GM21447 (cell line): Measurements from ENCODE around the gene ZNF2.
"Not testable (repeated sequence)": the region's sequence is repeated elsewhere in the genome, so short reads cannot be mapped to it uniquely, and the experiment has no call there.

ENCODE experiments used
- ATAC-seq: cut with Tn5 transposase; IDR thresholded peaks from one replicate; pipeline ENCODE4 v1.9.1; 2021; ENCODE audit not compliant: unreplicated experiment

ZNF2 gene

GRCh38 chr2:95165371-95166064, at the start of gene ZNF2:
Gene ZNF2, plus strand, starts transcription at chr2:95165809. Its CDS starts 10,418 bp downstream, at chr2:95176227.
- peak; percentile 91 for ATAC-seq

GRCh38 chr2:95121093-95121406, 44.6 kb upstream of the ZNF2 start:
- ATAC-seq: peak; percentile 18

- peak; percentile 93 for ATAC-seq
These were observed 44.0 kb upstream of the ZNF2 start, which contains the start of gene MRPS5 for GRCh38 chr2:95121407-95122196. Gene MRPS5, minus strand, starts transcription at chr2:95121808. Its CDS starts 17 bp downstream, at chr2:95121791.

- peak; percentile 5 for ATAC-seq
These were observed 43.4 kb upstream of the ZNF2 start for GRCh38 chr2:95122197-95122551.

- ATAC-seq: no peak
These were observed 26.9 kb upstream of the ZNF2 start for GRCh38 chr2:95138702-95139101.

- ATAC-seq: no peak
These were observed 21.8 kb upstream of the ZNF2 start for GRCh38 chr2:95143838-95144237.

- ATAC-seq: no peak
These were observed 16.1 kb upstream of the ZNF2 start for GRCh38 chr2:95149397-95149984.

- ATAC-seq: no peak
These were observed 7.2 kb upstream of the ZNF2 start for GRCh38 chr2:95158441-95158840.

GRCh38 chr2:95158891-95159619, 6.6 kb upstream of the ZNF2 start:
- ATAC-seq: peak; percentile 40

GRCh38 chr2:95159690-95160449, 5.7 kb upstream of the ZNF2 start, which contains the start of gene ZNF514:
Gene ZNF514, minus strand, starts transcription at chr2:95159848. Its CDS starts 6,595 bp downstream, at chr2:95153253.
- peak; percentile 82 for ATAC-seq

- peak; percentile 16 for ATAC-seq
These were observed 609 bp upstream of the ZNF2 start for GRCh38 chr2:95165030-95165370.

- peak; percentile 7 for ATAC-seq
These were observed 605 bp downstream of the ZNF2 start for GRCh38 chr2:95166065-95166763.

- ATAC-seq: no peak
These were observed 6.3 kb downstream of the ZNF2 start for GRCh38 chr2:95171902-95172301.

- ATAC-seq: no peak
These were observed 8.5 kb downstream of the ZNF2 start for GRCh38 chr2:95174031-95174542.

- no peak for ATAC-seq
These were observed 13.8 kb downstream of the ZNF2 start for GRCh38 chr2:95179451-95179850.

- ATAC-seq: no peak
These were observed 16.2 kb downstream of the ZNF2 start for GRCh38 chr2:95181774-95182173.

GRCh38 chr2:95185197-95185596, 19.6 kb downstream of the ZNF2 start:
- ATAC-seq: no peak

GRCh38 chr2:95185973-95186372, 20.4 kb downstream of the ZNF2 start:
- ATAC-seq: no peak

- not testable (repeated sequence) for ATAC-seq
These were observed 27.3 kb downstream of the ZNF2 start for GRCh38 chr2:95192956-95193355.

GRCh38 chr2:95203911-95204310, 38.3 kb downstream of the ZNF2 start:
- ATAC-seq: no peak
